MM.1S (cell line): ENCODE data around the gene KLHDC8A.

Source experiments
- CTCF ChIP-seq: fragments of 300-600 bp; sonication (generic); IDR thresholded peaks from 2 replicates; pipeline ENCODE4 v1.5.1; 2016; ENCODE audit warnings: antibody characterized with exemption, low read length, mixed read lengths
- EZH2 ChIP-seq: fragments of 300-600 bp; sonication (generic); optimal IDR thresholded peaks from 2 replicates; pipeline ENCODE3; 2017; ENCODE audit warnings: low read depth, mild to moderate bottlenecking, antibody characterized with exemption, low read length, mixed read lengths
- EZH2phosphoT487 ChIP-seq: fragments of 300-600 bp; sonication (generic); IDR thresholded peaks from 2 replicates; pipeline ENCODE4 v1.6.1; 2018; ENCODE audit warnings: antibody characterized with exemption, low read length

DNA sequence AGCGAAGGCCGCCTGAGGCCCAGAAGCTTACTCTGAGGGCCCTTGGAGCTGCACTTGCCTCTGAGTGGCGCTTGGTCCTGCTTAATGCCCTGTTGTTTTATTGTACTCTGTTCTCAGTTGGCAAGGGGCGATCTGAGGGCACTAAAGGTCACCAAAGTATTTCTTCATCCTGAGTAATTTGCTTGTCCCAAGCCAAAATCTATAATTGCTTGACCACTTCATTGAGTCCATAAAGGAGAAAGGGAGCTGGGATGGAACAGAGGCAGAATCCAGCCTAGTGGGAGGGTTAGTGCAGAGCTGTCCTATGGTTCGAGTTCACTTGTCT is 34.8 kb downstream of the KLHDC8A start:
- no peak for TF ChIP-seq EZH2
- TF ChIP-seq CTCF: no peak
- TF ChIP-seq EZH2phosphoT487: no peak
